Measurements from ENCODE around the gene SORCS2.

The SORCS2 gene

GRCh38 chr4:7475207-7475606 is 282.9 kb downstream of the SORCS2 start:
- DNase-seq, result no peak

GRCh38 chr4:7476820-7477219 is 284.5 kb downstream of the SORCS2 start:
- no peak for DNase-seq

- no peak for DNase-seq
Observed at GRCh38 chr4:7477695-7478094, 285.4 kb downstream of the SORCS2 start.

- DNase-seq, result no peak
Observed at GRCh38 chr4:7478665-7479064, 286.3 kb downstream of the SORCS2 start.

GRCh38 chr4:7480423-7480822 is 288.1 kb downstream of the SORCS2 start:
- DNase-seq, result no peak

GRCh38 chr4:7481227-7481626 is 288.9 kb downstream of the SORCS2 start:
- no peak for DNase-seq

- DNase-seq, result no peak
Observed at GRCh38 chr4:7485096-7485495, 292.8 kb downstream of the SORCS2 start.

GRCh38 chr4:7486101-7486500 is 293.8 kb downstream of the SORCS2 start:
- DNase-seq, result no peak

- DNase-seq, result no peak
Observed at GRCh38 chr4:7487502-7487901, 295.2 kb downstream of the SORCS2 start.

GRCh38 chr4:7487998-7488671 is 295.8 kb downstream of the SORCS2 start:
- no peak for DNase-seq

GRCh38 chr4:7491915-7492314 is 299.6 kb downstream of the SORCS2 start:
- DNase-seq, result no peak

GRCh38 chr4:7498446-7499200 is 306.3 kb downstream of the SORCS2 start:
- no peak for DNase-seq

- no peak for DNase-seq
Observed at GRCh38 chr4:7499661-7500060, 307.3 kb downstream of the SORCS2 start.

GRCh38 chr4:7500404-7500803 is 308.1 kb downstream of the SORCS2 start:
- DNase-seq, result no peak

GRCh38 chr4:7501314-7501713 is 309.0 kb downstream of the SORCS2 start:
- no peak for DNase-seq

- no peak for DNase-seq
Observed at GRCh38 chr4:7501873-7502272, 309.5 kb downstream of the SORCS2 start.

GRCh38 chr4:7503559-7504249 is 311.4 kb downstream of the SORCS2 start:
- DNase-seq, result no peak

- DNase-seq, result no peak
Observed at GRCh38 chr4:7505116-7505900, 313.0 kb downstream of the SORCS2 start.

GRCh38 chr4:7506119-7506518 is 313.8 kb downstream of the SORCS2 start:
- DNase-seq, result no peak

GRCh38 chr4:7506572-7506971 is 314.2 kb downstream of the SORCS2 start:
- no peak for DNase-seq

- no peak for DNase-seq
Observed at GRCh38 chr4:7507381-7507780, 315.0 kb downstream of the SORCS2 start.

- DNase-seq, result no peak
Observed at GRCh38 chr4:7510066-7510465, 317.7 kb downstream of the SORCS2 start.

GRCh38 chr4:7510538-7510937 is 318.2 kb downstream of the SORCS2 start:
- no peak for DNase-seq
